PC-3 (cell line): ENCODE measurements around the gene MIPEP. TPM values are rescaled to one million over a fixed set of nuclear protein-coding genes. Genes with fewer than 3 reads are reported as not detected.
"Not testable (repeated sequence)": the region's sequence is repeated elsewhere in the genome, so short reads cannot be mapped to it uniquely, and the experiment has no call there.

Experiments
- ATAC-seq: fragments of 200-7000 bp; cut with Tn5 transposase; 2 replicates; pipeline ENCODE4 v1.9.1; 2020; ENCODE audit warnings: mild to moderate bottlenecking, moderate library complexity
- BruUV-seq: library from RNA; stranded (reverse); fragments of 400-500 nt; replicated peaks from 2 replicates; lab custom pipeline; 2021; lab: Mats Ljungman, UMichigan
- CTCF ChIA-PET: fragments of 300-600 bp; sonication (Branson Sonifier 250); formaldehyde crosslinking; loops from one replicate; lab custom pipeline; 2022; ENCODE audit warnings: antibody characterized with exemption; lab: Charles Lee
- POLR2A ChIA-PET: fragments of 300-600 bp; sonication (Branson Sonifier 250); formaldehyde crosslinking; loops from one replicate; lab custom pipeline; 2022; ENCODE audit warnings: antibody characterized with exemption; ENCODE audit not compliant: unreplicated experiment; lab: Charles Lee
- DNase-seq: peaks from one replicate; pipeline ENCODE4 v3.0.0-alpha.2; 2015
- H2AFZ ChIP-seq: fragments of 300-600 bp; sonication (generic); 2 replicates; pipeline ENCODE4 v1.6.0; 2016; ENCODE audit warnings: antibody characterized with exemption, low read length
- H3F3A ChIP-seq: fragments of 300-600 bp; sonication (generic); one replicate; pipeline ENCODE4 v1.6.0; 2017; ENCODE audit warnings: antibody characterized with exemption, low read length, control low read depth, mild to moderate bottlenecking; ENCODE audit not compliant: unreplicated experiment
- H3K27ac ChIP-seq: fragments of 300-600 bp; sonication (generic); 2 replicates; pipeline ENCODE4 v1.5.1; 2016; ENCODE audit warnings: mild to moderate bottlenecking, low read length
- H3K27me3 ChIP-seq: fragments of 300-600 bp; sonication (generic); 2 replicates; pipeline ENCODE4 v1.6.1; 2016; ENCODE audit warnings: low read length, mixed read lengths
- H3K36me3 ChIP-seq: fragments of 300-600 bp; sonication (generic); 2 replicates; pipeline ENCODE4 v1.6.1; 2016; ENCODE audit warnings: low read depth, mixed run types, low read length, mixed read lengths
- H3K4me1 ChIP-seq: fragments of 300-600 bp; sonication (generic); 2 replicates; pipeline ENCODE4 v1.5.1; 2016; ENCODE audit warnings: low read length; ENCODE audit not compliant: insufficient read depth
- H3K4me2 ChIP-seq: fragments of 300-600 bp; sonication (generic); 2 replicates; pipeline ENCODE4 v1.6.0; 2016; ENCODE audit warnings: low read length
- H3K4me3 ChIP-seq: fragments of 300-600 bp; sonication (generic); 2 replicates; pipeline ENCODE4 v1.5.1; 2016; ENCODE audit warnings: mild to moderate bottlenecking, low read length, mixed read lengths
- H3K79me2 ChIP-seq: fragments of 300-600 bp; sonication (generic); 2 replicates; pipeline ENCODE4 v1.6.1; 2017; ENCODE audit warnings: low read length, mixed read lengths
- H3K9ac ChIP-seq: fragments of 300-600 bp; sonication (generic); 2 replicates; pipeline ENCODE4 v1.6.0; 2016; ENCODE audit warnings: mild to moderate bottlenecking, low read length
- H3K9me2 ChIP-seq: fragments of 300-600 bp; sonication (generic); replicated peaks from 2 replicates; pipeline ENCODE4 v1.6.1; 2016; ENCODE audit warnings: mixed run types, low read length, mixed read lengths
- H3K9me3 ChIP-seq: fragments of 300-600 bp; sonication (generic); 2 replicates; pipeline ENCODE4 v1.6.1; 2016; ENCODE audit warnings: low read length, mixed read lengths
- H4K20me1 ChIP-seq: fragments of 300-600 bp; sonication (generic); 2 replicates; pipeline ENCODE4 v1.6.1; 2016; ENCODE audit warnings: low read length, mixed read lengths
- EZH2 ChIP-seq: fragments of 300-600 bp; sonication (generic); IDR thresholded peaks from one replicate; pipeline ENCODE4 v1.6.1; 2017; ENCODE audit warnings: antibody characterized with exemption, mild to moderate bottlenecking, low read length; ENCODE audit not compliant: unreplicated experiment
- EZH2phosphoT487 ChIP-seq: fragments of 300-600 bp; sonication (generic); IDR thresholded peaks from 2 replicates; pipeline ENCODE4 v1.6.1; 2018; ENCODE audit warnings: mild to moderate bottlenecking, antibody characterized with exemption, low read length, borderline replicate concordance
- intact Hi-C: fragments of 100-400 bp; cut with micrococcal nuclease; formaldehyde crosslinking; loops from 2 replicates; pipeline ENCODE4 v1.9.0; 2023
- total RNA-seq: library from RNA; depleted of rRNA; stranded (reverse); fragments of >200 nt; gene quantifications from 2 replicates; pipeline ENCODE4 v1.2.3, GENCODE V29; 2014
- TF ChIP-seq, protein P1 (sequence below): fragments of 300-600 bp; sonication (generic); conservative IDR thresholded peaks from 2 replicates; pipeline ENCODE4 v1.5.1; 2017; ENCODE audit warnings: antibody characterized with exemption, low read depth, mild to moderate bottlenecking, low read length

The MIPEP gene
- total RNA-seq, 1 experiment from 2014 or later: 30.5 TPM

DNA sequence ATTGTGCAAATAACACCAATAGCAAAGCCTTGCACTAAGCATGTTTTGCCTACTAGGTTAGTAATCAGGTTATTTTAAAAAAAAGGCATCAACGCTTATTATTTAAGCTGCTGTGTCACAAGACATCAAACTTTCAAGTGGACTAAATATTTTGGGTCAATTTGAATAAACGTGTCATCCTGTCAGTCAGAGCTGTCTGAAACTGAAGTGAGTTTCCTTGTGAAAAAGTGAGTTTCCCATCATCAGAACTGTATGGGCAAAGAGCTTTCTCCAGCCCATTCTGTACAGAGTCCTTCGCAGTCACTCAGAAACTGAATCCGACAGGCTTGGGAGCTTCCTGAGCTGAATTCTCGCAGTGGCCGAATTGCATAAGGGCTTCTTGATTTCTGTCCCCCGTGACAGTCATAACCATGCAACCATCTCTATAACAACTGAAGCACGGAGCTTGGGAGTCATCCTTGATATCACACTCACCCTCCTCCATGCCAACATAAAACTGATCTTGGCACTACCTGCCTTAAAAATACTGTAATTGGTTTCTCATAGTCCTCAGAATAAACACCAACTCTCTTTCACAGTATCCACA lies 139.8 kb downstream of the MIPEP start:
- Histone ChIP-seq H3K4me3 (no peak overlapping the region), H3K79me2 (no peaks in the 10 kb centered on the region), H3K4me2 (peak overlapping the region; percentile 84), H3K9ac (peak overlapping the region; percentile 94), H3K9me2 (no peaks in the 10 kb centered on the region), H3K36me3 (no peaks in the 10 kb centered on the region), H3F3A (peaks cover 30% of the 10 kb centered on the region), H3K9me3 (no peaks in the 10 kb centered on the region), H3K27me3 (no peaks in the 10 kb centered on the region), H4K20me1 (no peaks in the 10 kb centered on the region), H3K27ac (peak overlapping the region; percentile 100), H2AFZ (no peak overlapping the region), H3K4me1 (peaks cover 68% of the 10 kb centered on the region)
- no peak for DNase-seq
- ATAC-seq: no peak
- BruUV-seq: no TSS peak
- intact Hi-C loops: no loop called here
- POLR2A ChIA-PET: interaction anchor here (0.6 kb wide), 1 partner anchor 111 kb away, joined by 6 read pairs; no protein-coding TSS in a partner anchor
- TF ChIP-seq, protein P1, sequence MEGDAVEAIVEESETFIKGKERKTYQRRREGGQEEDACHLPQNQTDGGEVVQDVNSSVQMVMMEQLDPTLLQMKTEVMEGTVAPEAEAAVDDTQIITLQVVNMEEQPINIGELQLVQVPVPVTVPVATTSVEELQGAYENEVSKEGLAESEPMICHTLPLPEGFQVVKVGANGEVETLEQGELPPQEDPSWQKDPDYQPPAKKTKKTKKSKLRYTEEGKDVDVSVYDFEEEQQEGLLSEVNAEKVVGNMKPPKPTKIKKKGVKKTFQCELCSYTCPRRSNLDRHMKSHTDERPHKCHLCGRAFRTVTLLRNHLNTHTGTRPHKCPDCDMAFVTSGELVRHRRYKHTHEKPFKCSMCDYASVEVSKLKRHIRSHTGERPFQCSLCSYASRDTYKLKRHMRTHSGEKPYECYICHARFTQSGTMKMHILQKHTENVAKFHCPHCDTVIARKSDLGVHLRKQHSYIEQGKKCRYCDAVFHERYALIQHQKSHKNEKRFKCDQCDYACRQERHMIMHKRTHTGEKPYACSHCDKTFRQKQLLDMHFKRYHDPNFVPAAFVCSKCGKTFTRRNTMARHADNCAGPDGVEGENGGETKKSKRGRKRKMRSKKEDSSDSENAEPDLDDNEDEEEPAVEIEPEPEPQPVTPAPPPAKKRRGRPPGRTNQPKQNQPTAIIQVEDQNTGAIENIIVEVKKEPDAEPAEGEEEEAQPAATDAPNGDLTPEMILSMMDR: no peak
- TF ChIP-seq EZH2 (no peak), EZH2phosphoT487 (no peak)
- CTCF ChIA-PET: interaction anchor here (0.6 kb wide), 2 partner anchors 9 to 120 kb away, joined by 3 read pairs; no protein-coding TSS in a partner anchor

DNA sequence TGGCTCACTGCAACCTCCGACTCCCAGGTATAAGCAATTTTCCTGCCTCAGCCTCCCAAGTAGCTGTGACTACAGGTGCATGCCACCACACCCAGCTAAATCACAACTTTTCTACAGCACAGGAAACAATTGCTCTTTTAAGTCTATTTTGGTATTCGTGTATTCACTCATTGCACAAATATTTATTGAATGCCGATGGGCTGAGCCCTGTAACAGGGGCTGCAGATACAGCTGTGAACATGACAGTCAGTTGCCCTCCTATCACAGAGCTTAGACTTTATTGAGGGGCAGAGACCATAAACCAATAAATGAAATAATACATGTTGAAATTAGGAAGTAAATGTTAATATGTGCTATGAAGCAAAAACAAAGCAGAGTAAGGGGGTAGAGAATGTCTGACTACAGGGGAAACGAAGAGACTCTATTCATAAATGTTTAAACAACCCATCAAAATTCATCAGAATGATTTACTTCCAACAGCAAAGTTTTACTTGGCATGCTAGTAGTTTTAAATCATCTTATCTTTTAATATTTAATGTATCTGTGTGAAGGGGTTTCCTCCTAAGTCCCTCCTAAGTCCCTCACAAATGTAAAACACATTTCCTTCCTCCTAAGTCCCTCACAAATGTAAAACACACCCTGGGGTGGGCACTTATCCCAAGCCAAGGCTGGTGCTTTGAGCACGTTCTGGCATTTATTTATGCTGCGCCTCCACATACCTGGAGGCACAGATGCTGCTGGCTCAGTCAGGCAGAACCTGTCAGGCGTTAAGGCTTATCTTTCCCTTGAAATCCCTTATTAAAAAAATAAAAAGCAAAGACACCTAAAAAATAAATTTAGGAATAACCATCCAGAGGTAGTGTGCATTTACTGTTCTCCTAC lies 140.8 kb downstream of the MIPEP start:
- Histone ChIP-seq H3K9me2 (no peaks in the 10 kb centered on the region), H3K9ac (peak overlapping the region; percentile 94), H3K4me1 (peaks cover 68% of the 10 kb centered on the region), H3K4me3 (no peak overlapping the region), H3K36me3 (no peaks in the 10 kb centered on the region), H3K9me3 (no peaks in the 10 kb centered on the region), H3F3A (peaks cover 23% of the 10 kb centered on the region), H3K27me3 (no peaks in the 10 kb centered on the region), H3K4me2 (no peak overlapping the region), H2AFZ (no peak overlapping the region), H3K79me2 (no peaks in the 10 kb centered on the region), H4K20me1 (no peaks in the 10 kb centered on the region), H3K27ac (peak overlapping the region; percentile 100)
- ChIA-PET POLR2A (interaction anchor here (0.5 to 0.6 kb wide), 2 partner anchors 23 to 30 kb away, joined by 3 read pairs; no protein-coding TSS in a partner anchor), CTCF (interaction anchor here (0.6 to 0.7 kb wide), 2 partner anchors 119 to 312 kb away, joined by 3 read pairs; no protein-coding TSS in a partner anchor)
- no peak for ATAC-seq
- TF ChIP-seq EZH2 (no peak), EZH2phosphoT487 (no peak)
- TF ChIP-seq, protein P1: no peak
- no TSS peak for BruUV-seq
- DNase-seq: peak; percentile 52
- intact Hi-C loops: no loop called here

DNA sequence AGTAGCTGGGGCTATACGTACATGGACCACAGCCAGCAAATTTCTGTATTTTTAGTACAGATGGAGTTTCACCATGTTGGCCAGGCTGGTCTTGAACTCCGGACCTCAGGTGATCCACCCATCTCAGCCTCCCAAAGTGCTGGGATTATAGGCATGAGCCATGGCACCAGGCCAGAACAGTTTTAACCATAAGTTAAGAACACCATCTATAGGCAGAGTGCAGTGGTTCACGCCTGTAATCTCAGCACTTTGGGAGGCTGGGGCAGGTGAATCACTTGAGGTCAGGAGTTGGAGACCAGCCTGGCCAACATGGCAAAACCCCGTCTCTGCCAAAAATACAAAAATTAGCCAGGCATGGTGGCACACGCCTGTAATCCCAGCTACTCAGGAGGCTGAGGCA lies 143.1 kb downstream of the MIPEP start:
- BruUV-seq, H3K36me3 ChIP-seq, H3K27ac ChIP-seq, H3K9me2 ChIP-seq, CTCF ChIA-PET, intact Hi-C loops, POLR2A ChIA-PET, H3K4me3 ChIP-seq, ATAC-seq, H3F3A ChIP-seq, H3K4me2 ChIP-seq, H3K9ac ChIP-seq, DNase-seq, H3K79me2 ChIP-seq, H2AFZ ChIP-seq, H4K20me1 ChIP-seq, H3K9me3 ChIP-seq, H3K27me3 ChIP-seq: not testable (repeated sequence)
- peaks cover 54% of the 10 kb centered on the region for H3K4me1 ChIP-seq
